CD4-positive, alpha-beta T cell treated with Interleukin-4 for 4 hours (primary cell): Measurements from ENCODE around the gene AP2M1.
"Not testable (repeated sequence)": the region's sequence is repeated elsewhere in the genome, so short reads cannot be mapped to it uniquely, and the experiment has no call there.

Experiments
- DNase-seq: peaks from one replicate; pipeline ENCODE4 v3.0.0-alpha.2; 2020

AP2M1 gene

GRCh38 chr3:184158404-184158803 is 16.3 kb upstream of the AP2M1 start:
- no peak for DNase-seq

DNA sequence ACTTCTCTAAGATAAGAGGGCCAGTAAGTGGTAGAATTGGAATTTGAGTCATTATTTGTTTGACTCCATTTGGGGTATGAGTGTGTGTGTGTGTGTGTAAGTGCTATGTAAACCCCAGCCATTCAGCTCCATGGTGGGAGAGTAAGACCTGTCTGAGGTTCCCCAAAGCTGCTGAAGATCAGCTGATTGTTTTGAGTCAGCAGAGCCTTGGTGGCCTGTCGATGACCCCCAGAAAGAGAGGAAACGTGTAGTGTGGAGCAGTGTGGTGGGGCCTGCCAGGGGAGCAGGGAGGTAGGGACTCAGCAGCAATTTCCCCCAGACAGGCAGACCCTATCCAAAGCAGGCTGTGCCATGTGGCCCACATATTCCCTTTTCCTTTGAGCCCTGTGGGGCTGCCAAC is 14.2 kb upstream of the AP2M1 start:
- no peak for DNase-seq

GRCh38 chr3:184162571-184163070 is 12.0 kb upstream of the AP2M1 start:
- not testable (repeated sequence) for DNase-seq

- no peak for DNase-seq
These were observed 9.9 kb upstream of the AP2M1 start for GRCh38 chr3:184164648-184165330.

- no peak for DNase-seq
These were observed 9.1 kb upstream of the AP2M1 start for GRCh38 chr3:184165543-184165942.

DNA sequence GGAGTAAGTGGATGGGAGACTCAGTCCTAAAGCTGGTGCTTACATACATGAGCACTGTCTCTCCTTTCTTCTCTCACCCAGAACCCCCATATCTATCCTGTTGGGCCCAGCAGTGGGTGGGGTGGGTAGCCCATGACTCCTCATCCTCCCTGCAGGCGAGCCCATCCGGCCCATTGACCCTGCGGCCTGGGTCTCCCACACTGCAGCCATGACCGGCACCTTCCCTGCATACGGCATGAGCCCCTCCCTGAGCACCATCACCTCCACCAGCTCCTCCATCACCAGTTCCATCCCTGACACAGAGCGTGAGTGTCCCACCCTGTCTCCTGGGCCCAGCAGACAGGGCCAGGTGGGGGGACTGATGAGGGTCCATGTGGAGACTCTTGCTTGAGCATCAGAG is 8.0 kb upstream of the AP2M1 start:
- no peak for DNase-seq

DNA sequence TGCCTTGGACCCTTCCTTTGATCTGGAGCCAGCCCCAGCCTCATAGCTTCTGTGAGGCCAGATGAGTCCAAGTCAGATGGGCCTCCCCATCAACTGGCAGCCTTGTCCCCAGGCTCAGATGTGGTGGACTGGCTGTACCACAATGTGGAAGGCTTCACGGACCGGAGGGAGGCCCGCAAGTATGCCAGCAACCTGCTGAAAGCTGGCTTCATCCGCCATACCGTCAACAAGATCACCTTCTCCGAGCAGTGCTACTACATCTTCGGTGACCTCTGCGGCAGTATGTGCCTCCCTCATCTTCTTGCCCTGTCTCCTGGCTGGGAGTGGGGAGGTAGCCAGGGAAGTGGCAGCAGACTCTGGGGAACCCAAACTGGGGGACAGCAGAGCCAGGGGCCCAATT is 6.9 kb upstream of the AP2M1 start:
- no peak for DNase-seq

DNA sequence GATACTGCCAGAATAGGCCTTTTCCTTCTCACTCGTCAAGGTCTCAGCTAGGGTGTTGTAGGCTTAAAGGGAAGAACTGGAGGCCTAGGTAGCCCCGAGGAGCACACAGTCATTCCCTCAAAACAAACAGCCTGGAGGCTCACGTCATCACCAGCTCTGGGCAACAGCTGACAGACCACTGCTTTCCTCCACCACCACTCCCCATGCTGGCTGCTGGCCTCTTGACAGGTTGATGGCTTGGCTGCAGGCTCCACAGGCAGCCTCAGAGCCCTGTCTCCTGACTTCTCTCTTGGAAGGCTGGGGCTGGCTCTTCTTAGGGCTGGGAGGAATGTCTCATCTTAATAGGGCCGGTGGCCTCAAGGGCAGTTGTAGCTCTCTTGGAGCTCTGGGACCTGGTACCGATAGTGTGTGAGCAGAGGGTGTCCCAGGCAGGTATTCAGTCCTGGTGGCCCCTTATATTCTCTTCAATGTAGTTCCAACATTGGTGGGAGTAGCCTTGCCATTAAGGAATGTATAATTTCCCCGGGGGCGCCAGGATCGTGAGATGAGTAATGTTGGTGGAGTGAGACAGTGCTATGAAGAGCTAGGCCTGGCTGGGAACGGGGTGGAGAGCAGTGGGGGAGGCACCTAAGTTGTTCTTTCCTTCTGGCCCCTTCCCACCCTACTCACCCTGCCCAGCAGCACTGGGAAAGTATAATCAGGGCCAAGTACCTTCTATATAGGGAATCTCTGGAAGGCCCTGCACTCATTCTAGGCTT is 6.1 kb upstream of the AP2M1 start:
- no peak for DNase-seq

DNA sequence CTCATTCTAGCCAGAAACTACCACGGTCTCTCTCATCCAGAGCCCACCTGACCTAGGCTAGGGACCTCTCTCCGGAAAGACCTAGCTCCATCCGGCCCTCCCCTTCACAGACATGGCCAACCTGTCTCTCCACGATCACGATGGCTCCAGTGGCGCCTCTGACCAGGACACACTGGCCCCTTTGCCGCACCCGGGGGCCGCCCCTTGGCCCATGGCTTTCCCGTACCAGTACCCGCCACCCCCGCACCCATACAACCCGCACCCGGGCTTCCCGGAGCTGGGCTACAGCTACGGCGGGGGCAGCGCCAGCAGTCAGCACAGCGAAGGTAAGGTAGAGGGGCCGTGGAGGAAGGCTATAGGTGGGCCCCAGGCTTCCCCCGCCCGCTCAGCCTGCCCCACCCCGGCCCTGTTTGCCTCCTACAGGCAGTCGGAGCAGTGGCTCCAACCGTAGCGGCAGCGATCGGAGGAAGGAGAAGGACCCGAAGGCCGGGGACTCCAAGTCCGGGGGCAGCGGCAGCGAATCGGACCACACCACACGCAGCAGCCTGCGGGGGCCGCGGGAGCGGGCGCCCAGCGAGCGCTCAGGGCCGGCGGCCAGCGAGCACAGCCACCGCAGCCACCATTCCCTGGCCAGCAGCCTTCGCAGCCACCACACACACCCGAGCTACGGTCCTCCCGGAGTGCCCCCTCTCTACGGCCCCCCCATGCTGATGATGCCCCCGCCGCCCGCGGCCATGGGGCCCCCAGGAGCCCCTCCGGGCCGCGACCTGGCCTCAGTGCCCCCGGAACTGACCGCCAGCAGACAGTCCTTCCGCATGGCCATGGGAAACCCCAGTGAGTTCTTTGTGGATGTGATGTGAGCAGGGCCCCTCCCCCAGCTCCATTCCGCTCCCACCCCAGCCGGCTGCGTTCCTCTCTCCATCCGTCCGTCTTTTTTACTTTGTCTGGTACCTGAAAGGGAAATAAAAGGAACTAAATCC is 4.5 kb upstream of the AP2M1 start:
- DNase-seq, result no peak

DNA sequence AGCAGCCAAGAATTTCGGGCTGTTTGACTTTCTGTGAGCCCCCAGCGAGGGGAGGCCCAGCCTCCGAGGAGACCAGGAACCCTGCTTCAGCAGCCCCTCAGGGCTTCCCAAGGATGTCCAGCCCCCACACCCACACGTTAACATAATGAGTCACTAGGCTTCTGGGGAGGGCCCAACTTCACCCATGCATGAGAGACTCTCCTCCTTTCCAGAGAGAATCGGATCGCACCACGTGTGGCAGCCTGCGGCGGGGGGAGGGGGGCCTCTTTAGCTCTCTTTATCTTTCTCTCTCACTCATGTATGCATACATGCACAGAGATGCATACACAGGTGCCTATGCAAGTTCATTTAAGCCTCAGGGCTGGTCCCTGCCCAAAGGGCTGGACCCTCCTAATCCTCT is 3.1 kb upstream of the AP2M1 start:
- DNase-seq, result no peak

DNA sequence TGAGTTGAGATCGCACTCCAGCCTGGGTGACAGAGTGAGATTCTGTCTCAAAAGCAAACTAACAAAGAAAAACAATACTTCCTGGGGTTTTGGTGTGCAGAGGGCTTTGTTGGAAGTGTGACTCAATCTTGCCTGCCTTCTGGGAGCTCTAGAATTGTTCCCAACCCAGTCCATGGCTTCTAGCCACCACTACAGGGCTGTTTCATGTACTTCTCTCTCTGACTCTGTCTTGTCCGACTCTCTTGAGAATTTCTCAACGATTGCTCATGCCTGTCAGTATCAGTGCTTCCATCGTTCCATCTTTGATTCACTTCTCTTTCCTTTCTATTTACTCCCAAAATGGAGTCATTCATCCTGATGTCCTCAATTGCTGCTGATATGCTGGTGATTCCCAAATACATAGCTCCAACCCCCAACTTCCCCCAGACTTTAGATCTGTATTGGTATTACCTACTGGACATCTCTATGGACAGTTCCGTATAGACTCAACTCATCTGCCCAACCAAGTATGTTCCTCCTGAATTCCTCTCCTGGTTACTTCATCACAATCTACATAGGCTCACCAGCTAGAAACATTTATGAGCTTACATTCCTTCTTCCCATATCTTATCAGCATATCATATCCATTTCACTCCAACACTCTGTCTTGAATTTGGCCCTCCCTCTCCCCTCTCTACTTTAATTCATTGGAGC is 1.8 kb upstream of the AP2M1 start:
- DNase-seq, result no peak

DNA sequence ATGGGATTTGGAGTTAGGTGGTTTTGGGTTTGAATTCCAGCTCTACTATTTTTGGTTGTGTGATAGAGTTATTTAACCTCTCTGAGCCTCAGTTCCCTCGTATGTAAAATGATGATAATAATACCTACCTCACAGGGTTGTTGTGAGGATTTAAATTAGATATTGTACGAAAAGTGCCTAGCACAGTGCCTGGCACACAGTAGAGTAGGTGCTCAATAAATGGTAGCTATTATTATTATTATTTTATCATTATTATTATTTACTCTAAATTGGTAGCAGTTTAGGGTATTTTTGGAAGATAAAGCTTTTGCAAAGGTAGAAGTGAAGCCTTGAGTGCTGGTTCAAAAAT is 1.3 kb upstream of the AP2M1 start:
- DNase-seq, result no peak

DNA sequence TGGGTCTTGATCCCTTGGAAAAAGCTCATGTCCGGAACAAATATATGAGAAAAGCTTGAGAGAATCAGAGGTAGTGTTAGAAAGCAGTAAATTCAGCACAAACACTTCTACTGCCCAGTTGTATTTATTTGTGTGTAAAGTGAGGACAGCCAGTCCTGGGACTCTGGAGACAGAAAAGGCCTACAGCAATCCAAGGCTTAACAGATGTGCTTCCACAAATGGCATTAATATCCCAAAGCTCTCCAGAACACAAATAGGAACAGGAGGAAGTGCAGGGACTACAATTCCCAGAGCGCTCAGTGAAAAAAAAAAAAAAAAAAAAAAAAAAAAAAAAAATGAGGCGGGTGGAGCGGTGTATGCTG is 390 bp upstream of the AP2M1 start:
- DNase-seq, result no peak

DNA sequence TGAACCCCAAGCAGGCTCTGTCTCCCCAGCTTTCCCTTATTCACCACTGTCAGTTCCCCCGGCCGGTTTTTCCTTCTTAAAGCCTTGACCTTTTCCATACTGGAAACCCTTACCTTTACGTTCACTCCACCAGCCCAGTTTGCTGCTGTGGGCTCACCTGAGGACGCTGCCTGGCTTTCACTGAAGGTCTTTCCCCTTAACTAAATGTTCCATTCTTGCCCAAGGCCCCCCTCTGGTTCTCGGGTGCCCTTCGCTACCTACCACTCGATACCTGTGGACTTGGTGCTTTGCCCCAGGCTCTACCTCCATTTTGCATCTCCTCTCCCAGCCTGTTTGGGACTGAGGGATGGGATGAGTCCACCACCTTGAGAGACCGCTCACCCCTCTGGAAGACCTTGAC is 851 bp downstream of the AP2M1 start:
- no peak for DNase-seq

DNA sequence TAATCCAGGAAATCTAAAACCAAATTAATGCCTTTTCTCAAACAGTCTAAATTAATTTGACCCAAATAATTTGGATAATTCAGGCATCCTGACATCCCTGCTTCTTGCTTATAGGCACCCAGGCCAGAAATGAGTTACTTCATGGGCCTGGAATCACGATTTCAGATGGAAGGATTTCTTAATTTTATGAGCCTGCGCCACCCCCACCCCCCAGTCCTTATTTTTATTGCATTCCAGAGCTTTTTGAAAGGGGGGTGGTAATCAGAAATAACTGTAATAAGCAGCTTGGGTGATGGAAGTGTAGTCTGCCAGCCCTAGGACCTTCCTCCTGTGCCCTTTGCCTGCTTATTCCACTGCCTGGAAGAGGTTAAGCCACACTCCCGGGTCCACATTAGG is 1.3 kb downstream of the AP2M1 start:
- no peak for DNase-seq

DNA sequence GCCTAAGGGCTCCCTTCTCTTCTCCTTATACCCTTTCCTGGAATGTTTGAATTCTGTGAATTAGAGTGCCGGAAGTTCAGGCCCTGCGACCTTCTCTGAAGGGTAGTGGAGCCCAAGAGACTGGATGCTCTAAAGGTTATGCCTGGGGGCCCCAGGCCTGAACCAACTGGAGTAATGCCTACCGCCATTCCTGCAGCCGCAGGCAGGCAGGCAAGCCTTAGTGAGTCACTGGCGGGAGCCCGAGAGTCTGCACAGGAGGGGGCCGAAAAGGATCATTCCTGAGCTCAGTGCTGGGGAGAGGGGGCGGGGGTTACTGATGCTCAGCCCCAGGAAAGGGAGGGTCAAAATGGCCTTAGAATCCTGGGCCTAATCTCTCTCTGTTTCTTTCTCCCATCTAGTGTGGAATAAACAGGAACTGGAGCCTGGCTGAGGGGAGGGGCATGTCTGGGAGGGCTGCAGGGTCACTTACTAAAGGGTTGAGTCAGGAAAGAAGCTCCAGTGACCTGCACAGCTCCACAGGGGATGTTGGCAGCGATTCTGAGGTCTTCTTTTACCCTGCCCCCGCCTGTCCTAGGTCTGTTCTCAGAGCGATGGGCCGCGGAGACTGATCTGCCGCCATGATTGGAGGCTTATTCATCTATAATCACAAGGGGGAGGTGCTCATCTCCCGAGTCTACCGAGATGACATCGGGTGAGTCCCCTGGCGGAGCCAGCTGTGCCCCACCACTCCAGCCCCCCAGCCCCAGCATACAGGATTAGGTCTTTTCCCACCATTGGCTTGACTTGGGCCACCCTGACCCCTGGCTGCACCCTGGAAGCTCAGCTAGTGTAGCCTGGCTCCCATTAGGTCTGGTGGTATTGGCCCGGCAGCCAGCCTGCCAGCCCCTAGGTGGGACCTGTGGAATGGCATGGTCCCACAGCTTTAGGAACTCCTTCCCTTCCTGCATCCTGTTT is 2.0 kb downstream of the AP2M1 start:
- DNase-seq, result no peak

- DNase-seq, result no peak
These were observed 2.7 kb downstream of the AP2M1 start for GRCh38 chr3:184177331-184177731.

DNA sequence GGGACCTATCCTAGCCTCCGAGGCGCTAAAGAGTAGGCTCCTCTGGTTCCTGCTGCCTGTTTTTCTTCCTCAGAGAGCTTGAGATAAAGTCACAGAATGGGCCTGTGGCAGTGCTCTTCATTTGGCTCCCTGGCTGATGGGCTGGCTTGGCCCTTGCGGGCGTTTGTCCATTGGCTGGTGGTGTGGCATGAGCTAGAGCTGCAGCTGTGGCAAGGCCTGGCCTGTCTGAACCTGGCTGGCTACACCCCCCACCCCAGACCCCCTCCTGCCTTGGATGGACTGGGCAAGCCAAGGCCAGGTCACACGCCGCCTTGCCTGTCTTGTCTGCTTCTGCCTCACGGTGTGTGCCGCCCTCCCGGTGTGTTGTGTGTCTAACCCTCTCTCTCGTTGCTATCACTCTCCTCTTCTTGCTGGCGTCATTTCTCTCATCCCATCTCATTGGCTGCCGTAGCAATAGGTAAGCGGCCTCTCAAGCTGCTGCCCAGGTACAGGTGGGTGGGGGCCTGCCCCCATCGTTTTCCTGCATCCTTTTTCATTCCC is 3.2 kb downstream of the AP2M1 start:
- no peak for DNase-seq

GRCh38 chr3:184178521-184179138 is 4.0 kb downstream of the AP2M1 start:
- no peak for DNase-seq

DNA sequence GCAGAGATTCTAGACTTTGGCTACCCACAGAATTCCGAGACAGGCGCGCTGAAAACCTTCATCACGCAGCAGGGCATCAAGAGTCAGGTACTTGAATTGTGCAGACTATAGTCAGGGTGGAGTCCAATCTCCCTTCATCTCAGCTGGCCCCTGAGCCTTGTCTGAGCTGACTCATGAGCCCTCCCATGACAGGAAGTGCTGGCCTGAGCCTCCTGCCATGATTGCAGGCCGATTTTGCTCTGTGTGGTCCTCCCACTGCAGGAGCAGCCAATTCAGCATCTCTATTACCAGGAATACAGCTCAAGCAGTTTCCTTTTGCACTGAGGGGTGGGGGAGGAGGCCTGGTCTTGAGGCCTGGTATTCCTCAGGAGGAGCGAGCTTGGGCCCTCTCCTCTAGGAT is 5.5 kb downstream of the AP2M1 start:
- no peak for DNase-seq

DNA sequence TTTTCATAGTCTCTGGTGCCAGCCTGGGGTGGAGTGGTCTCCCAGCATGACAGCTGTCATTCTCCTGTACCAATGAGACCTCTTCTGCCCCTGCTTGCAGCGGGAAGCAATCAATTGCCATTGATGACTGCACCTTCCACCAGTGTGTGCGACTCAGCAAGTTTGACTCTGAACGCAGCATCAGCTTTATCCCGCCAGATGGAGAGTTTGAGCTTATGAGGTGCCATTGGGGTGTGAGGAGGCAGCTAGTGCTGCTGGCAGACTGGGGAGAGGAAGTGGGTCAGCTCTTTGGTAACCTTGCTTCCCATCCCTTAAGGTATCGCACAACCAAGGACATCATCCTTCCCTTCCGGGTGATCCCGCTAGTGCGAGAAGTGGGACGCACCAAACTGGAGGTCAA is 6.9 kb downstream of the AP2M1 start:
- DNase-seq, result no peak
